Epithelial cell of prostate (primary cell): Measurements from ENCODE around the gene SCLY.
"Not testable (repeated sequence)": the region's sequence is repeated elsewhere in the genome, so short reads cannot be mapped to it uniquely, and the experiment has no call there.

Experiments
- DNase-seq: peaks from one replicate; pipeline ENCODE4 v3.0.0-alpha.2; 2011; ENCODE audit warnings: low read depth, low spot score
- H3K27ac ChIP-seq: fragments of 450-650 bp; 2 replicates; pipeline ENCODE4 v1.5.1; 2017; ENCODE audit warnings: mild to moderate bottlenecking

Gene SCLY, protein sequence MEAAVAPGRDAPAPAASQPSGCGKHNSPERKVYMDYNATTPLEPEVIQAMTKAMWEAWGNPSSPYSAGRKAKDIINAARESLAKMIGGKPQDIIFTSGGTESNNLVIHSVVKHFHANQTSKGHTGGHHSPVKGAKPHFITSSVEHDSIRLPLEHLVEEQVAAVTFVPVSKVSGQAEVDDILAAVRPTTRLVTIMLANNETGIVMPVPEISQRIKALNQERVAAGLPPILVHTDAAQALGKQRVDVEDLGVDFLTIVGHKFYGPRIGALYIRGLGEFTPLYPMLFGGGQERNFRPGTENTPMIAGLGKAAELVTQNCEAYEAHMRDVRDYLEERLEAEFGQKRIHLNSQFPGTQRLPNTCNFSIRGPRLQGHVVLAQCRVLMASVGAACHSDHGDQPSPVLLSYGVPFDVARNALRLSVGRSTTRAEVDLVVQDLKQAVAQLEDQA

DNA sequence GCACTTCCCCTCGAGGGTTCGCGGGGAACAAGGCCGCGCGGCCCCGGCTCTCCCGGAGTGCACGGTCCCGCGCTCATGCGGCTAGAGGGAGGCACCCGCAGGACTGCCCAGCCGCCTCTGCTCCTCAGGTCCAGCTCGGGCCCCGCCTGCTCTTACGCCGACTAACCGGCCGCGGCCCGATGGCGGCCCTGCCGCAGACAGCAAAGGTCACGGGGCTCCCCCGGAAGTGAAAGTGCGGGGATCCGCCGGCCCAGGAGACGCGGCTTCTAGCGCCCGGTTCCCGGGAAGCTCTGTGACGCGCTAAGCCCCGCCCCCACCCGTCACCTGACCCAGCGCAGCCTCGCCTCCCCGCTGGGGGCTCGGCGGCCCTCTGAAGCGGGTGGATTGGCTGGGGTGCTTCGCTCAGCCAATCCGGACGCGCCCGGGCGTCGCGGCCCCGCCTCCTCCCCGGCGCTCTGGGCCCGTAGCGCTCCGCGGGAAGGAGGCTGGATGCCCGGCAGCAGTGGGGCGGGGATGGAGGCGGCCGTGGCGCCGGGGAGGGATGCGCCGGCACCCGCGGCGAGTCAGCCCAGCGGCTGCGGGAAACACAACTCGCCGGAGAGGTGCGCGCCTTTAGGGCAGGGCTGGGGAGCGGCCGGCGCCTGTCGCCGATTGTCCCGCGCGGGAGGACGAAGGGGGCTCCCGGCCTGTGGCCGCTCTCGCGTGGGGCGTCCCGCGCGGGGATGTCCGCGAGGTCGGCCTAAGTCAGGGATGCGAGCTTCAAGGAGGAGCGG lies at the start of gene SCLY:
SCLY (plus strand) TSS at position 460 of the 773 bp plus-strand sequence; CDS start at position 514, 54 bp downstream.
- peak within 1 kb of the TSS; percentile 73 for H3K27ac ChIP-seq

DNA sequence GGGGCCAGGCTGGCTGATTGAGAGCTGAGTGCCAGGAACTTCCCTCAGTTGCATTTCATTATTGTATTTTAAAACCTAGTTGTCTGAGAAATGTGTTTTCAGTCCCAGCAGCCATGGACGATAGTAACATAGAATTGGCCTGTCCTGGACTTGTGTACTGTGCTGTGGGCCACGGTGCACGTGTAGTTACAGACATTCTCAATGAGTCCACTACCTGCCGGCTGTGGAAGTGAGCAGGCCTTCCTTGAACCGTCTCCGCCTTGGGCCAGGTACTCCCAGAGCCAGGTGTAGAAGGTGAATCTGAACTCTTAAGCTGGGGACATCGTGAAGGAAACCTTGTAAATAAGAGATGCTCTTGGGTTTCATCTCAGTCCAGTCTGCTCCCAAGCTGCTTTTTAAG lies 47.0 kb upstream of the SCLY start:
- no peak for DNase-seq
- H3K27ac ChIP-seq, result no peak overlapping the region

More for the DNA sequence above, at the start of gene SCLY:
- DNase-seq, result peak; percentile 84

DNA sequence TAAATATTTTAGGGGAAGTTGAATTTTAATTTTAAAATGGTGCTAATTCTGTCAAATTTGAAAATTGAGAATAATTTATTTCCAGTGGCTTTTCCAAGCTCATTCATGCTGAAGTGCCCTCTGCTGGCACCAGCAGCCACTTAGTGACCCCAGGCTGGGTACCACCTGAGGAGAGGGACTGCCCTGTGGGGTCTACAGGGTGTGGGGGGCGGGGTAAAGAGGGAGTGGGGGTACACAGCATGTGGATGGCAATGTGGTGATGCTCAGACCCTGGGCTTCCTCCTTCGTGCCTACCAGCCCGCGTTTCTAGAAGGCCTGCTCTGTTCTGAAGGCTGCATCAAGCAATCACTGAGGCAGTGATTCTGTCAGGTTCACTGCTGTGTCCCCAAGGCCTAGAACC lies 45.1 kb upstream of the SCLY start:
- H3K27ac ChIP-seq, result no peak overlapping the region
- no peak for DNase-seq

DNA sequence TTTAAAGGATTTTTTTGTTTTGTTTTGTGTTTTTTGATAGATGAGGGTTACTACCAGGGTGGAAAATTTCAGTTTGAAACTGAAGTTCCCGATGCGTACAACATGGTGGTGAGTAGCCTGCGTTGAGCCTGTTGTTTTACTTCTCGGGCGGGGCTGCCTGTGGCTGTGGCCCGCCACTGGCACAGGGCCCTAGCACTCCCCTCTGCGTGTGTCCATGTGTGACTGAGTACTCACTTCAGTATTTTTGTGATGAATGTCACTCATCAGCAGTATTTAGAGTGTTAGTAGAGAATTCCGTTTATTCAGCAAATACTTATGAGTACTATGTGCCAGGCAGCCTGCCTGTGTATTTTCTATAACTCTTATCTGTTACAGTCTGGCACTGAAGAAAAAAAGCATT lies 44.3 kb upstream of the SCLY start:
- H3K27ac ChIP-seq, result no peak overlapping the region
- no peak for DNase-seq

DNA sequence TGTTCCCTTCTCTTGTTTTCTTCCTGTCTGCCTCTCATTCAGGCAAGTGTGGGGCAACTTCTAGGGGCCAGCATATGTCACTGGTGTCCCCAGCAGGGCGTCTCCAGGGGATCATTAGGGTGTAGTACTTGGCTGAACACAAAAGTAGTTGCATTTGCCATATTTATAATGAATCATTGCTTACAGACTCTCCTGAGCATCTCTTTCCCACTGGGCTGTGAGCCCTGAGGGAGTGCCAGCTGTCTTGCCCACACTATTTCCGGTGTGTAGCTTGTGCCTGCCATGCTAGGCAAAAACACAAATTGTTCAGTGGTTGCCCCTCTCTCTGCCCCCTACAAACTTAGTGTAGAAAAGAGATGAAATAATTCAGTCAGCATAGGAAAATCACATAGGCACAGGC lies 40.8 kb upstream of the SCLY start:
- H3K27ac ChIP-seq, result peak overlapping the region; percentile 54
- no peak for DNase-seq

DNA sequence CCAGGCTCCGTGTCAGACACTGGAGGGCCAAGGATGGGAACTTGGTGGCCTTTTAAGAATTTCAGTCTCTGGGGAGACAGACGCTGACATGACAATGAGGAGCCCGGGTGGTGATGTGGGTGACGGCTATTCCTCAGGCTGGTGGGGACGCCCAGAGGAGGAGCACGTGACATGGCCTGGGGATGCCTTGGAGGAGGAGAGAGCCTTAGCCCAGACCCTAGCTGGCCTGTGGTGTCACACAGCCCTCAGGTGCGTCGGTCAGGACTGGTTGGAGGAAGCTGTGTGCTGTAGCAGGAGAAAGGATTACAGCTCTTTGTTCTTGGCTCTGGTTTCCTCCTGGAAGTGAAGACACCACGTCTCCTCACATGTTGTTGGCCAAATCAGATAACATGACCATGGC lies 40.0 kb upstream of the SCLY start:
- H3K27ac ChIP-seq, result peak overlapping the region; percentile 54
- no peak for DNase-seq

GRCh38 chr2:238021327-238021726 lies 39.5 kb upstream of the SCLY start:
- DNase-seq, result peak; percentile 45
- H3K27ac ChIP-seq, result peak overlapping the region; percentile 54

DNA sequence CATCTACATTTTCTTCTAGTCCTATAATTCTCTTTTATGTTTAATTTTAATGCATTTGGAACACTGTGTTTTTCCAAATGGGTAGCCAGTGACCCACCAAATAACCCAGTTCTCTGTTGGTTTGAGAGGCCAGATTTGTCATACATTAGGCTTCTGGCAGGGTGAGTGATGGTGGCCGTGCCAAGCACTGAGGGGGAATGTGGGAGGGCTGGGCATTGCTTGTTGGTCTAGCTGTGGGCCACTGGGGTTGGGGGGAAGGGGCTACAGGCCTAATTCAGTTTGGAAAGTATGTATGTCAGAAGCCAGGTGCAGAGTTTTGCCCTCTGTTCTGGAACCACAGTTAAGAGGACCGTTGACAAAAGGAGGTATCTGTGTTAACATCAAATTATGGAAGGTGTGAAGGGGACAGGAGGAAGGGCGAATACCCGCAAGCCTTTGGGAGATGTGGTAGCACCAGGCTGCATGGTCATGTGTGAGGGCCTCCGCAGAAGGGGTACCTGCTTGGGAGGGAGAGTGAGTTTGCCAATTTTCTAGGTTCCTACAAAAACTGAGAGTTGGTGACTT lies 38.1 kb upstream of the SCLY start:
- DNase-seq, result no peak
- H3K27ac ChIP-seq, result no peak overlapping the region

DNA sequence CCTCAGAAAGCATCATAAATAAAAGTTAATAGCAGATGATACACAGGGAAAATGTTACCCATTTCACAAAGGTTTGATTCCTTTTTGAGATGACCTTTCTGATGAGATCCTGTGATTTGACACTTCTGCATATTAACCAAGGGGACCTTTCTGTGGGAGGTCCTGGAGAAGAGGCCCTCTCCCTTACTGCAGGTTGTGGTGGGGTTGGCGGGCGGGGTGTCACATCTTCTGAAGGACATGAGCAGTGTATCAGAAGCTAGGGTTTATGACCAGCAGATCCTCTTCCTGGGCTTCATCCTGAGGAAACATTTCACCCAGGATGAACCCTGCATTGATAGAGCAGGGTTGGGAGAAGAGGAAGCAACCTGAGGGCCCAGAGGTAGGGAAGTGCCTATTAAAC lies 37.2 kb upstream of the SCLY start:
- no peak overlapping the region for H3K27ac ChIP-seq
- DNase-seq, result no peak

GRCh38 chr2:238024986-238025385 lies 35.8 kb upstream of the SCLY start:
- H3K27ac ChIP-seq, result no peak overlapping the region
- peak; percentile 58 for DNase-seq

DNA sequence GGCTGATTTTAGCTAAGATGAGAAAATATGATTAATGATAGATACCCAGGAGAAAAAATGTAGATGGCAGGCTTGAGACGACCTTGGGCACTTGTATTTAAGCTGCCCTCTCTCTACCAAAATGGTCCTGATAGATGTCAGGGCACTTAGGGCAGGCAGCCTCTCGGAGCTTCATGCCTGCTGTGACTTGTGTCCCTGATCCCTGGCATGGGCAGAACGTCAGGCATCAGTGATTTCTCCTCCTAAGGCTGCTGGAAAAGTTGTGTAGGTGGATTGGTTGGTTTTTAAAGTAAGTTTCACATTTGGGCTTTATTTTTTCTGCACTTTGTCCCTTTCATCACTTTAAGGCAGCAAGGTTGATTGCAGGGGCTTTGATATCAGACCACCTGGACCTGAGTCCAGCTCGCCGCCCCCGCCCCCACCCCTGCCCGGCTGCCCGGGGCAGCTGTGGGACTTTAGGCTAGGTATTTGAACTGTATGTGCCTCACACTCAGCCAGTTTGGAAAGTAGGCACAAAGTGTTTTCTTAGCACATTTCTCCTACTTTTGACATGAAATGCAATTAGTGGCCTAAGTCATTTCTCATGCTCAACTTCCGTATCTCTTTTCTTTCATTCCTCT lies 35.0 kb upstream of the SCLY start:
- no peak overlapping the region for H3K27ac ChIP-seq
- DNase-seq, result no peak

DNA sequence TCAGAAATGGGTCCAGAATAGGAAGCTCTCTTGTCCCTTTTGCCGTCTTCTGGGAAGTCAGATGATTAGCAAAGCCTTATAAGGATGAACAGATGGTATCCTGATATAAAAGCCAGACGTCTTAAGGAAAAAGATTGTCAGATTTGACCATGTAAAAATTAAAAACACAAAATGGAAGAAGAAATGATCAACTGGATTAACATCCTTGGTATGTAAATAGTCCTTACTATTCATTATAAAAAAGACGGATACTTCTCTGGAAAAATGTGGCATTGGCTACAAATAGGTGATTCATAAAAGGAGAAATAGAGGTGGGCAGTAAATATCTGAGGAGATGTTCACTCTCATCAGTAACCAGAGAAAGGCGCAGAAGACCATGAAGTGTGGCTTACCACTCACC lies 33.7 kb upstream of the SCLY start:
- H3K27ac ChIP-seq, result no peak overlapping the region
- DNase-seq, result no peak

GRCh38 chr2:238027591-238028415 lies 33.0 kb upstream of the SCLY start:
- H3K27ac ChIP-seq, result no peak overlapping the region
- no peak for DNase-seq

DNA sequence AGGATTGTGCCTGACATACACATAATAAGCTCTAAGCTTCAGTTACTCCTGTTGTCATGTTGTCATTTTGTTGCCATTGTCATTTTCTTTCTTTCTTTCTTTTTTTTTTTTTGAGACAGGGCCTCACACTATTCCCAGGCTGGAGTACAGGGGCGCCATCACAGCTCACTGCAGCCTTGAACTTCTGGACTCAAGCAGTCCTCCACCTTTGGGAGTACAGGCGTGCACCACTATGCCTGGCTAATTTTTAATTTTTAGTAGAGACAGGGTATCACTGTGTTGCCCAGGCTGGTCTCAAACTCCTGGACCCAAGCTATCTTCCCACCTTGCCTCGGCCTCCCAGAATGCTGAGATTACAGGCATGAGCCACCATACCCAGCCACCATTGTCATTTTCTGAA lies 30.9 kb upstream of the SCLY start:
- DNase-seq, result no peak
- H3K27ac ChIP-seq, result no peak overlapping the region

GRCh38 chr2:238030422-238031155 lies 30.2 kb upstream of the SCLY start:
- no peak for DNase-seq
- H3K27ac ChIP-seq, result no peak overlapping the region

DNA sequence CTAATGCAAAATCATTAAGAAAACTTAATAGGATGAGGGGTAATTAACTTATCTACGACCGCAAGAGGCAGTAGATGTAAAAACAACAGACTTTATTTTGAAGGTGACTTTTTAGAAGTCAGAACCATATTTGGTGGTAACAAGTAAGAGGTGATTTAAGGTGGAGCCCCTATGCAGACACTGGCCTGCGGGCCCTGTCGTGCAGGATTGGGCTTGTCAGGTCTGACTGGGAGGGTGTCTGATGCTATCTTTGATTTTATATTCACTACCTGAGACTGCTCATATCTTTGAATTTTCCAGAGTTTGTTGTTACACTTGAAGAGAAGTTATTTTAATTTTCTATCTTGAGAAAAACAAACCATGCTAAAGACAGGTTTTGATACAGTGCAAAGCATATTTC lies 29.1 kb upstream of the SCLY start:
- DNase-seq, result no peak
- no peak overlapping the region for H3K27ac ChIP-seq

DNA sequence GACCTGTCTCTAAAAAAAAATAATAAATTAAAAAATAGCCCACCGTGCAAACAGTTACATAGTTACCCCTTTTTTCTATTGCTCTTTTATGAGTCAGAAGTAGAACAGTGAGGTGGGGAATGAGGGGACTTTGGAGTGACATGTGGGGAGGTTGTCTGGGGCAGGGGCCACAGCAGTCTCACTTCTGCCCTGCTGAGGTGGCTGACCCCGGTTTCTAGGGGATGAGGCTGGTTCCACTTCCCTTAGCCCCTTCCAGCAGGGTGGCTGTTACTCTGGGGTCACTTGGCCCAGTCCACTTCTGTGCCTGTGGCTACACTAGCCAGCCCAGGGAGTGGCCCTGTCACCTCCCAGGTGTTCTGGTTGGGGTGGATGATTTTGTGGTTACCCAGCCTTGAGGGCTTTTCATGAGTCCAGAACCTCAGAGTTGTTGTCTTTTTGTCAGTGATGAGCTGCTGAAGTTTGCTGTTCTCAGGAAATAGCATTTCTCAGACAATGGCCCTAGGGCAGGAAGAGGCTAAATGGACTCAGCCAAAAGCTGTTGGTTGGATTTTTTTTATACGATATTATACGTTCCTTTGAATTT lies 28.0 kb upstream of the SCLY start:
- DNase-seq, result no peak
- H3K27ac ChIP-seq, result no peak overlapping the region

GRCh38 chr2:238033991-238034390 lies 26.8 kb upstream of the SCLY start:
- H3K27ac ChIP-seq, DNase-seq: not testable (repeated sequence)

DNA sequence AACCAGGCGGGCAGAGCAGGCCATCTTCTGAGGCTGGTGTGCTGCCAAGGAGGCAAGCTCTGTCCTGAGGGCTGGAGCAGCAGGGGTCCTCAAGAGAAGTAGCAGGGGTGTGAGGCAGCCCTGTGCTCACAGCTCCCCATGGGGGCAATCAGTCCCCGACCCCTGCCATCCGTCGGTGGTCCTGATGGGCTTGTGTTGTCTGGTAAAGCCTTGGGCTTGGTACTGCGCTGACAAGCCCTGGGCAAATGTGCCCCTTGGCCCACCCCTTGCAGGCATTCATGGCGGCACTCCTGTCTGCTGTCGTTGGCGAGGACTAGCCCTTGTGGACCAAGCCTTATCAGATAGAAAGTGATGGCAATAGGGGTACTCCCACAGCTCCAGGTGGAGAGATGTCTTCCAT lies 22.6 kb upstream of the SCLY start:
- DNase-seq, result no peak
- H3K27ac ChIP-seq, result no peak overlapping the region
